HAP-1 (cell line): ENCODE results near the gene MPHOSPH9.

Experiments
- DNase-seq, 2 experiments: peaks; one replicate each; pipeline ENCODE4 v3.0.0-alpha.2; 2016 to 2020; ENCODE audit warnings: low spot score in 2 of 2
- H3K27me3 ChIP-seq: fragments of 250-450 bp; sonication (Bioruptor Pico); 2 replicates; pipeline ENCODE4 v1.5.1; 2020; ENCODE audit warnings: low read depth, mild to moderate bottlenecking, moderate library complexity
- H3K36me3 ChIP-seq: fragments of 250-450 bp; sonication (Bioruptor Pico); replicated peaks from 2 replicates; pipeline ENCODE4 v1.5.1; 2020; ENCODE audit warnings: mild to moderate bottlenecking
- H3K4me1 ChIP-seq: fragments of 250-450 bp; sonication (Bioruptor Pico); 2 replicates; pipeline ENCODE4 v1.5.1; 2020; ENCODE audit warnings: mild to moderate bottlenecking
- H3K4me3 ChIP-seq: fragments of 250-450 bp; sonication (Bioruptor Pico); 2 replicates; pipeline ENCODE4 v1.5.1; 2020; ENCODE audit warnings: mild to moderate bottlenecking, moderate library complexity
- H3K9me3 ChIP-seq: fragments of 250-450 bp; sonication (Bioruptor Pico); 2 replicates; pipeline ENCODE4 v1.5.1; 2020; ENCODE audit warnings: mild to moderate bottlenecking, moderate library complexity
- in situ Hi-C: fragments of 300-500 bp; cut with MboI; formaldehyde crosslinking; loops from 3 replicates; pipeline ENCODE4 v1.14.3; 2020; ENCODE audit warnings: low sequenced_read_pairs, inconsistent platforms, mixed read lengths

Gene MPHOSPH9, protein sequence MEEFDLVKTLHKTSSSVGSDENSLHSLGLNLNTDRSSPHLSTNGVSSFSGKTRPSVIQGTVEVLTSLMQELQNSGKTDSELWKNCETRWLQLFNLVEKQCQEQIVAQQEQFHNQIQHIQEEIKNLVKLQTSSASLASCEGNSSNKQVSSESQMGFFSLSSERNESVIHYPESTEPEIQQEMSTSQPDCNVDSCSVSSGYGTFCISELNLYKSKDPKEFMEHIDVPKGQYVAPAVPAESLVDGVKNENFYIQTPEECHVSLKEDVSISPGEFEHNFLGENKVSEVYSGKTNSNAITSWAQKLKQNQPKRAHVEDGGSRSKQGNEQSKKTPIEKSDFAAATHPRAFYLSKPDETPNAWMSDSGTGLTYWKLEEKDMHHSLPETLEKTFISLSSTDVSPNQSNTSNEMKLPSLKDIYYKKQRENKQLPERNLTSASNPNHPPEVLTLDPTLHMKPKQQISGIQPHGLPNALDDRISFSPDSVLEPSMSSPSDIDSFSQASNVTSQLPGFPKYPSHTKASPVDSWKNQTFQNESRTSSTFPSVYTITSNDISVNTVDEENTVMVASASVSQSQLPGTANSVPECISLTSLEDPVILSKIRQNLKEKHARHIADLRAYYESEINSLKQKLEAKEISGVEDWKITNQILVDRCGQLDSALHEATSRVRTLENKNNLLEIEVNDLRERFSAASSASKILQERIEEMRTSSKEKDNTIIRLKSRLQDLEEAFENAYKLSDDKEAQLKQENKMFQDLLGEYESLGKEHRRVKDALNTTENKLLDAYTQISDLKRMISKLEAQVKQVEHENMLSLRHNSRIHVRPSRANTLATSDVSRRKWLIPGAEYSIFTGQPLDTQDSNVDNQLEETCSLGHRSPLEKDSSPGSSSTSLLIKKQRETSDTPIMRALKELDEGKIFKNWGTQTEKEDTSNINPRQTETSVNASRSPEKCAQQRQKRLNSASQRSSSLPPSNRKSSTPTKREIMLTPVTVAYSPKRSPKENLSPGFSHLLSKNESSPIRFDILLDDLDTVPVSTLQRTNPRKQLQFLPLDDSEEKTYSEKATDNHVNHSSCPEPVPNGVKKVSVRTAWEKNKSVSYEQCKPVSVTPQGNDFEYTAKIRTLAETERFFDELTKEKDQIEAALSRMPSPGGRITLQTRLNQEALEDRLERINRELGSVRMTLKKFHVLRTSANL

DNA sequence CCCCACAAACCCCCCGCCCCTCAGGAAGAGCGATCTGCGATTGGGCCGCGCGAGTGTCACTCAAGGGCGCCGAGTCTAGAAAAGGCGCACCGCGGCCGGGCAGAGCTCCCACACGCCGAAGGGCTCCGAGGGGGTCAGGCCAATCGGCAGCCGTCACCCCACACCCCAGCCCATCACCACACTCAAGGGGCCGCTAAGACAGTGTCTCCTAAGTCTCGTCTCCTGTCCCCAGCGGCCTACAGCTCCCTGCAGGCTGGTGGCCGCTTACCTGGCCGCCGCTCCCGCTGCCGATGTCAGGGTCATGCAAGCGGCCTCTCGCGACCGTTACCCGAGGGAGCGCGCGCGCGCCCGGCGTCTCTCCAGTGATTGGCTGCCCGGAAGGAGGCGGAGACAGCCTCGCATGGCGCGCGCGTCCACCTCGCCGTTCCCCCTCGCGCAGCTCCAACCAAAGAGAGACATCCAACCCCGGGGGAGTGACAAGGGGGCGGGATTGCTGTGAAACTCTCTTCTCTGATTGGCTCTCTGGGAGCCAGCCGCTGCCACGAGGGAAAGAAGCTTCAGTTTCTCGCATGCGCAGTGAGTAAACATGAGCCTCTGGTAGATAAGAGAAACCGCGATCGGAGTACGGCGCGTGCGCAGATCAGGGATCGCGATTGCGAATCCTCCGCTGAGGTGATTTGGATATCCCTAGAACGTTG lies at the start of gene MPHOSPH9, which contains the start of gene MTRFR:
Gene MPHOSPH9, minus strand, starts transcription at position 335 of the 698 bp plus-strand sequence. CDS start 2,777 bp downstream, outside the sequence.
Gene MTRFR, plus strand, starts transcription at position 630 of the 698 bp plus-strand sequence. CDS start 20,239 bp downstream, outside the sequence.
- peak; percentile 99 for DNase-seq
- Histone ChIP-seq H3K4me1 (peaks cover 25% of the 10 kb centered on the region), H3K9me3 (peaks cover 2% of the 10 kb centered on the region; the same call in 1 of the 2 replicates), H3K36me3 (peaks cover 16% of the 10 kb centered on the region), H3K27me3 (no peaks in the 10 kb centered on the region), H3K4me3 (peak within 1 kb of the TSS; percentile 81)
- in situ Hi-C loops, result no loop called here

DNA sequence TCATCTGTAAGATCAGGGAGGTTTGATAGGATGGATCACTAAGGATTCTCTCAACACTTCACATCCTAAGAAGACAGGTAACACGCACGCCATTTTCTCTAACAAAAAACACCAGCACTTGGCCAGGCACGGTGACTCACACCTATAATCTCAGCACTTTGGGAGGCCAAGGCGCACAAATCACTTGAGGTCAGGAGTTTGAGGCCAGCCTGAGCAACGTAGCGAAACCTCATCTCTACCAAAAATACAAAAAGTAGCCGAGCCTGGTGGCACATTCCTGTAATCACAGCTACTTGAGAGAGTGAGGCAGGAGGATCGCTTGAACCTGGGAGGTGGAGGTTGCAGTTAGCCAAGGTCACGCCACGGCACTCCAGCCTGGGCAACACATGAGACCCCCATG lies 49.2 kb upstream of the MPHOSPH9 start:
- H3K36me3 ChIP-seq, result no peaks in the 10 kb centered on the region
- no peak overlapping the region for H3K4me3 ChIP-seq
- H3K4me1 ChIP-seq, result peaks cover 2% of the 10 kb centered on the region; the same call in 1 of the 2 replicates
- in situ Hi-C loops, result no loop called here
- H3K9me3 ChIP-seq, result no peaks in the 10 kb centered on the region
- H3K27me3 ChIP-seq, result no peaks in the 10 kb centered on the region
- no peak for DNase-seq

DNA sequence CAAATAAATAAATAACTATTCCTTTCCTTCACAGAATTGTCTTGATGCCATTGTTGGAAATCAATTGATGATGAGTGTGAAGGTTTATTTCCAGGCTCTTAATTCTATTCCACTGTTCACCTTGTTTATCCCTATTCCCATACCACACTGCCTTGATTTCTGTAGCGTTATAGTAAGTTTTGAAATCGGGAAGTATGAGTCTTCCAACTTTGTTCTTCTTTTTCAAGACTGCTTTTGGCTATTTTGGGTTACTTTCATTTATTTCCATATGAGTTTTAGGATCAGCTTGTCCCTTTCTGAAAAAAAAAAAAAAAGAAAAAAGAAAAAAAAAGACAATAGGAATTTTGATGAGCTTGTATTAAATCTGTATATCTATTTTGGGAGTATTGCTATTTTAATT lies 48.0 kb upstream of the MPHOSPH9 start:
- in situ Hi-C loops, result no loop called here
- Histone ChIP-seq H3K36me3 (no peaks in the 10 kb centered on the region), H3K27me3 (no peaks in the 10 kb centered on the region), H3K4me1 (no peaks in the 10 kb centered on the region), H3K9me3 (no peaks in the 10 kb centered on the region), H3K4me3 (no peak overlapping the region)
- DNase-seq, result no peak

DNA sequence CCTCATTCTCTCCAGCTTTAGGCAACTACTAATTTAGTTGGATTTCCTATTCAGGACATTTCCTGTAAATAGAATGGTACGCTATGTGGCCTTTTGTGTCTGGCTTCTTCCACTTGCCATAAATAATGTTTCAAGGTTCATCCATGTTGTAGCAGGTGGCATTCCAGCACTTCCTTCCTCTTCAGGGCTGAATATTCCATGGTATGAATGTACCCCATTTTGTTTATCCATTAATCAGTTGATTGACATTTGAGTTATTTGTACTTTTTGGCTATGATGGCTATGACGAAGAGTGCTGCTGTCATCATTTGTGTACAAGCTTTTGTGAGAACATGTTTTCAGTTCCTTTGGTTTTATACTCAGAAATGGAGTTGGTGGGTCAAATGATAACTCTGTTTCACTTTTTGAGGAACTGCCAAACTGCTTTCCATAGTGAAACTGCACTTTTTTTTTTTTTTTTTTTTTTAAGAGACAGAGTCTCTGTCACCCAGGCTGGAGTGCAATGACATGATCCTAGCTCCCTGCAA lies 45.2 kb upstream of the MPHOSPH9 start:
- DNase-seq, result no peak
- no peak overlapping the region for H3K4me3 ChIP-seq
- in situ Hi-C loops, result no loop called here
- no peaks in the 10 kb centered on the region for H3K4me1 ChIP-seq
- H3K36me3 ChIP-seq, result no peaks in the 10 kb centered on the region
- H3K27me3 ChIP-seq, result no peaks in the 10 kb centered on the region
- no peaks in the 10 kb centered on the region for H3K9me3 ChIP-seq

DNA sequence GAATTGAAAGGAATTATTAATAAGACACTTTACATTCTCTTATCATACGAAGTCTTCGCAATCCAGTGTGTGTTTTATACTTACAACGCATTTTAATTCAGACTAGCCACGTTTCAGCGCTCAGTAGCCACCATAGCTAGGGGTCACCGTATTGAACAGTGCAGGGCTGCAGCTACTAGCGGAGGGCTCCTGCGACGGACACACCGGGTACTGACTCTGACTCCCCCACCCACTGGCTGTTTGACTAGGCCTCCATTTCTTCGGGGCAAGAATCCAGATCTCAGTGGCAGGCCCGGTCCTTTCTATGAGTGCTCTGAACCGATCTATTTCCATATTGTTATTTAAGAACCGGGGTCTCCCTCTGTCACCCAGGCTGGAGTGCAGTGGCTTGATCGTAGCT lies 40.2 kb upstream of the MPHOSPH9 start:
- no peak overlapping the region for H3K4me3 ChIP-seq
- H3K4me1 ChIP-seq, result 0 out of 2 replicates have a peak, but pooled peaks cover 4% of the 10 kb centered on the region
- in situ Hi-C loops, result no loop called here
- H3K36me3 ChIP-seq, result no peaks in the 10 kb centered on the region; the same call in none of the 2 replicates
- H3K9me3 ChIP-seq, result no peaks in the 10 kb centered on the region
- DNase-seq, result no peak
- no peaks in the 10 kb centered on the region for H3K27me3 ChIP-seq

DNA sequence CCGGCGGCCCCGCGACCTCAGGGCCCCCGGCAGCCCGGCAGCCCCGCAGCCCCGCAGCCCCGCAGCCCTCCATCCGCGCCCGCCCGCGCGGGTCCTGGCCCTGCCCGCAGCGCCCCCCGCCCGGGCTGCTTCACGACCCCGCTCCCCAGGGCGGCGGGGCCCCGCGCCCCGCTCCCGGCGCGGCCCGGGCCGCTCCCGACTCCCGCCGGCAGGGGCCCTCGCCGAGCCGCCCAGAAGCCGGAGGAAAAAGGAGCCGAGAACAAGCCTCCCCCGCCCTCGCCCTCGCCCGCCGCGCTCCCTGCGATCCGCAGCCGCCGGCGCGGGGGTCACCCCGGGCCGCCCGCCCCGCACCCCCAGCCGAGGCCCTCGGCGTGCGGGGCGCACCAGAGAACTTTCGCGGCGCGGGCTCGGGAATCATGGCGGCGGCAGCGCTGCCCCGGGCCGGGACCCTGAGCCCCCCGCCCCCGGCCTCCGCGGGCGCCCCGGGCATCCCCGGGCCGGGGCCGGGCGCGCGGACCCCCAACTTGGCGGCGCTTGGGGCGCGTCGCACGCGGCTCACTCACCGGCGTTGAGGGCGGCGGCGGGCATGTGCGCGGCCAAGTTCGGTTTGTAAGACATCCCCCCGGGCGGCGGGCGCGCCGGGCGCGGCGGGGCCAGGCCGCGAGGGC lies 38.2 kb upstream of the MPHOSPH9 start:
- in situ Hi-C loops, result no loop called here
- Histone ChIP-seq H3K27me3 (no peaks in the 10 kb centered on the region), H3K4me1 (0 out of 2 replicates have a peak, but pooled peaks cover 4% of the 10 kb centered on the region), H3K4me3 (peak overlapping the region; percentile 78), H3K36me3 (peaks cover 15% of the 10 kb centered on the region), H3K9me3 (no peaks in the 10 kb centered on the region)
- DNase-seq, result peak; percentile 50 to 79

DNA sequence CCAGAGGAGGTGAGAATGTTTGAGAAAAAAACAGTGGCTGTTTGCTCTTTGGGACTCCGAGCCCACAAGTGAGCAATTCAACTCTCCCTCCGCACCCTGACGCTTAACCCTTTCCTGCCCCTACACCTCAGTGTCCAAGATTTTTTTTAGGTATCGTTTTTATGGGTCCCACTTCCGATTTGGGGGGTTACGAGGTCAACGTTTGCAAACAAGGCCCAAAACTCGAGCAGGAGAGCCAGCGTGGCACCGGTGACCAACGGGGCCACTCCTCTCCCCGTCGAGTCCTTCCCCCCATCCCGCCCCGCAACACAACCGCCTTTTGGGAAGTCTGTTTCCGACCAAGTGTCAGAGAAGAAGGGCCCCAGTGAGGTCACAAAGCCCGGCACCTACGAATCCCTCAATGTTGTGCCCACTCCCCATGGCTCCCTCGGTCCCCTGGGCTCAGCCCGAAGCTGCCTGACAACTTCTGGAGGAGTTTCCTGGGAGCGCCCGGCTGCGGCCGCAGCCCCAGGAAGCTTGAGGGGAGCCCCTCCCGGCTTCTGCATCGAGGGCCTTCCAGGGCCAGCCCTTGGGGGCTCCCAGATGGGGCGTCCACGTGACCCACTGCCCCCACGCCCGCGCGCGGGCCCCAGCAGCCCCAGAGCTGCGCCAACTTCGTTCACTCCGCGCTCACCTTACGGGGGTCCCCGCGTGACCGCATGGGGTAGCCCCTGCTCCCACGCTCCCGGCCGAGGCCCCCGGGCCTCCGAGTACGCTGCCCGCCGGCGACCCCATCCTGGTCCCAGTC lies 37.5 kb upstream of the MPHOSPH9 start:
- Histone ChIP-seq H3K27me3 (no peaks in the 10 kb centered on the region), H3K36me3 (peaks cover 21% of the 10 kb centered on the region), H3K4me1 (0 out of 2 replicates have a peak, but pooled peaks cover 4% of the 10 kb centered on the region), H3K4me3 (peak overlapping the region; percentile 78), H3K9me3 (no peaks in the 10 kb centered on the region)
- DNase-seq, result peak in 1 of 2 experiments; percentile 52
- in situ Hi-C loops, result no loop called here

DNA sequence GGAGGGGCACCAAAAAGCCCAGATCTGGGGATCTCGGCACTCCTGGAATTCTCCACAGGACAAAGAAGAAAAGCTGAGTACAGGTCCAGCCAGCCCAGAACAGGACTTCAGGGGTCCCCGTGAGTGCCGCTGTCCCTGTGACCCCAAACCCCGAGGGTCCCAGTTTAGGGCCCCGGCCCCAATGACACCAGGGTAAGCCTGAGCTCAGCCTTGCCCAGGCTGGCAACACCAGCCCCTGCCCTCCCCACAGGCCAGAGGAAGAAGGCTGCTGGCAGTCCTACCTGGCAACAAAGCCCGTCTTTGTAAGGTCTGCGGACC lies 36.9 kb upstream of the MPHOSPH9 start:
- Histone ChIP-seq H3K27me3 (no peaks in the 10 kb centered on the region), H3K36me3 (peaks cover 26% of the 10 kb centered on the region), H3K9me3 (no peaks in the 10 kb centered on the region), H3K4me3 (peak overlapping the region; percentile 78), H3K4me1 (0 out of 2 replicates have a peak, but pooled peaks cover 4% of the 10 kb centered on the region)
- no peak for DNase-seq
- in situ Hi-C loops, result no loop called here

DNA sequence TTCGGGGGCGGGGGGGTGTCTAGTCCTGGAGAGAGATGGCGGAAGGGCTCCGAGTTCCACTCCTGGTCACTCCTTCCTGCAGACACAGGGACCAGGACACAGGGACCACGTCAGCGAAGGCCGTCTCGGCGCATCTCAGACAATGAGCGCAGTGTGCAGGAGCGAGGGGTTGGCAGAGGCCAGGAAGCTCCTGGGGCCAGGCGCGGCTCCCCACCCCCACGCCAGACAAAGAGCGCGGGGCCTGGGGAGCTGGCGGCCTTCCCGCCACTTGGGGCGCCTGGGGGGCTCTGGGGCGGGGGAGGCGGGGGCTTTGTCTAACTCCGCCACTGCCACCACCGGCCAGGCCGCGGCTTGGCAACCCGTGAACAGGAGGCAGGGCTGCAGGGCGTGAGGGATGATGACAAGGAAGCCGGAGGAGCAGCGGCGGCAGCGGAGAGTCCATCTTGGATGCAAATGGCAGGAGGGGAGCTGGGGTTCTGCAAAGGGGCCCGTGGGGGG lies 36.5 kb upstream of the MPHOSPH9 start:
- in situ Hi-C loops, result no loop called here
- Histone ChIP-seq H3K4me1 (peaks cover 4% of the 10 kb centered on the region; the same call in 1 of the 2 replicates), H3K9me3 (no peaks in the 10 kb centered on the region), H3K4me3 (peak overlapping the region; percentile 78), H3K27me3 (no peaks in the 10 kb centered on the region), H3K36me3 (peaks cover 30% of the 10 kb centered on the region)
- peak; percentile 54 to 87 for DNase-seq

DNA sequence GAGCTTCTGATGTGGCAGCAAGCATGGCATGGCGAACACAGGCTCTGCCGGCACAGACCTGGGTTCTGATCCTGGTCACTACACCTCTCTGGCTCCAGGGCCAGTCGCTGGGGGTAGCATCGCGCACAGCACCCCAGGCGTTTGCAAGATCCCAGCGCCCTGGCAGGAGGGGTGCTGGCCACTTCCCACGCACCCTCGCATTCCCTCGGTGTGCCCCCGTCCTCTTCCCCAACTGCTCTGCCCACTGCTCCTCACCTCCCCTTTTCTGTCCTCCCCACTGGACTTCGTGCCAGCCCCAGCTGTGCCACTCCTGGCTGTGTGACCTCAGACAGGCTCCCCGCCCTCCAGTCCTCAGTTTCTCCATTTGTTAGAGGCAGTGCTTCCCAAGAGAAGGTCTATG lies 35.9 kb upstream of the MPHOSPH9 start:
- Histone ChIP-seq H3K4me1 (peaks cover 4% of the 10 kb centered on the region; the same call in 1 of the 2 replicates), H3K36me3 (peaks cover 33% of the 10 kb centered on the region), H3K4me3 (peak overlapping the region; percentile 78), H3K9me3 (no peaks in the 10 kb centered on the region), H3K27me3 (no peaks in the 10 kb centered on the region)
- DNase-seq, result no peak
- in situ Hi-C loops, result no loop called here

DNA sequence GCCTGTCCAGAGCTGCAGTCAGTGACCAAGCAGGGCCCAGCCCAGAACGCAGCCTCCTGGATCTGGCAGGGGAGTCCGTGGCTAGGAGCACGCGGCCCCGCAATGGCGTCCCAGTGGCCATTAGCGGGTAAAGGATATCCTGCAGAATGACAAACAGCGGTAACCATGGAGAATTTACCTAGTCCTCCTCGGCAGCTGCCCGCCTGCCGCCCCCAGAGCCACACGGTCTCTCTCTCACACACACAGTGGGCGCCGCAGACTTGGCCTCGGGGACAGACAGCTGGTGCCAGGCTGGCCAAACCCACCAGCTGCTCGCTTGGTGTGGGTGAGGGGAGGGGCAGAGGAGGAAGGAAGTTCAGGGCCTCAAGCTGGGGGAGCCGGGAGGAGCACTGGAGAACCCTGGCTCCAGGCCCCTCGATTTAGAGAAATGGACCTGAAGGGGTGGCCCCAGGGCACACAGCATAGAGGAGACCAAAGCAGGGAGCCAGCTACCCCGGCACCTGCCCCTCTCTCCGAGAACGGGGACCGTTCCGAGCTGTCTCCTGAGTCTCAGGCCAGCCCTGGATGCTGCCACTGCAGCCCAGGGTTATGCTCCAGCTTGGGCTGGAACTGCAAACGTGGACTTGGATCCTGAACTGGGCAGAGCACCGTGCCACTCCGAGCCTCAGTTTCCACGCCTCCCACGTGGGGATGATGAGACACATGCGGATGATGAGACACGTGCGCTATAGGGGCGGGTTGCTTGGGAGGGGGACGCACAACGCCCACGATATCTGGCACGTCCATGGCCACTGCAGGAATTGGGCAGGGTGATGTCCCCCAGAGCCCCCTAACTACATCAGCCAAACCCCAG lies 35.3 kb upstream of the MPHOSPH9 start:
- H3K9me3 ChIP-seq, result no peaks in the 10 kb centered on the region
- peaks cover 39% of the 10 kb centered on the region for H3K36me3 ChIP-seq
- H3K4me1 ChIP-seq, result peaks cover 9% of the 10 kb centered on the region
- no peak for DNase-seq
- H3K4me3 ChIP-seq, result no peak overlapping the region
- no peaks in the 10 kb centered on the region for H3K27me3 ChIP-seq
- in situ Hi-C loops, result no loop called here
